Suppressor macrophage treated with lipopolysaccharide for 1 hour (primary cell): ENCODE measurements around the gene KPNA5.
"Not testable (repeated sequence)": the region's sequence is repeated elsewhere in the genome, so short reads cannot be mapped to it uniquely, and the experiment has no call there.

ENCODE experiments used
- DNase-seq, 3 donors: peaks; one replicate each; pipeline ENCODE4 v3.0.0-alpha.2; 2020 to 2022

KPNA5 gene

DNA sequence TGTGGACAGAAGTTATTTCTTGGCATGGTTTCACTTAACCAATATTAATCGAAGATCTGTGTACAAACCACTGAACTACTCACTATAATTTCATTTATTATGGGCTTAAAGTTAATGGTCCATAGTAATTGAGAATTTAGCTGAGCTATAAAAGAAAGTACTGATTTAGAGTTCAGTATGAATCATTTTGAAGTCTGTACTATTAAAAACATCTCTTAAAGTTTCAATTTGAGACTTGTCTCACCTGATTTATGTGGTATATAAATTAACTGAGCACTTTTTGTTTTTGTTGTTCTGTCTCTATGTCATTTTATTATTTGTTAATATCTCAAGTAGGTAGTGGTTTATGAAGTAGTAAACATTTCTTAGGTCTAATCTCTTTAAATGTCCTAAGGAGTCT is 24.9 kb downstream of the KPNA5 start:
- no peak for DNase-seq

- no peak for DNase-seq
Observed at GRCh38 chr6:116714296-116714695, 33.3 kb downstream of the KPNA5 start.

GRCh38 chr6:116714761-116715160 is 33.8 kb downstream of the KPNA5 start:
- DNase-seq, result no peak

- no peak for DNase-seq
Observed at GRCh38 chr6:116726947-116727346, 45.9 kb downstream of the KPNA5 start.

- no peak for DNase-seq
Observed at GRCh38 chr6:116730513-116730912, 49.5 kb downstream of the KPNA5 start.

DNA sequence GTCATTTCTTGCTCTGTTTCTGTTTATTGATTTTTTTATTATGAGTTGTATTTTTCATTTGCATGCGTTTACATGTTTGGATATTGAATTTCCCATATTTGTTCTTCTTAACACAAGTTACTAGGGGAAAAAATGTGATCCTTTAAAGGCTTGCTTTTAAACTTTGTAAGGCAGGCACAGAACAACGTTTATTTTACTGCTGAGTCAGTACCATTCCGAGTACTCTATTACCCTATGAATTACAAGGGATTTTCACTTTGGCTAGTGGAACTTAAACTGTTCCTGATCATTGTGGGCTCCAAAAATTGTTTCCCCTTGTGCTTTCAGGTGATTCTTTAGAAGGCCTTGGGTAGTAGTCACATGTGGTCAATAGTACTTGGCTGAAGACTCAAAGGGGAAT is 56.0 kb downstream of the KPNA5 start:
- DNase-seq, result no peak

DNA sequence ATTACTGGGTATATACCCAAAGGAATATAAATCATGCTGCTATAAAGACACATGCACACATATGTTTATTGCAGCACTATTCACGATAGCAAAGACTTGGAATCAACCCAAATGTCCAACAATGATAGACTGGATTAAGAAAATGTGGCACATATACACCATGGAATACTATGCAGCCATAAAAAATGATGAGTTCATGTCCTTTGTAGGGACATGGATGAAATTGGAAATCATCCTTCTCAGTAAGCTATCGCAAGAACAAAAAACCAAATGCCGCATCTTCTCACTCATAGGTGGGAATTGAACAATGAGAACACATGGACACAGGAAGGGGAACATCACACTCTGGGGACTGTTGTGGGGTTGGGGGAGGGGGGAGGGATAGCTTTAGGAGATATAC is 59.5 kb downstream of the KPNA5 start:
- DNase-seq, result not testable (repeated sequence)

- no peak for DNase-seq
Observed at GRCh38 chr6:116741571-116741970, 60.6 kb downstream of the KPNA5 start.

- no peak for DNase-seq
Observed at GRCh38 chr6:116745176-116745575, 64.2 kb downstream of the KPNA5 start.

- no peak for DNase-seq
Observed at GRCh38 chr6:116761779-116762178, 80.8 kb downstream of the KPNA5 start.

GRCh38 chr6:116762235-116762634 is 81.2 kb downstream of the KPNA5 start:
- DNase-seq, result no peak

GRCh38 chr6:116763048-116763447 is 82.0 kb downstream of the KPNA5 start:
- DNase-seq, result no peak

DNA sequence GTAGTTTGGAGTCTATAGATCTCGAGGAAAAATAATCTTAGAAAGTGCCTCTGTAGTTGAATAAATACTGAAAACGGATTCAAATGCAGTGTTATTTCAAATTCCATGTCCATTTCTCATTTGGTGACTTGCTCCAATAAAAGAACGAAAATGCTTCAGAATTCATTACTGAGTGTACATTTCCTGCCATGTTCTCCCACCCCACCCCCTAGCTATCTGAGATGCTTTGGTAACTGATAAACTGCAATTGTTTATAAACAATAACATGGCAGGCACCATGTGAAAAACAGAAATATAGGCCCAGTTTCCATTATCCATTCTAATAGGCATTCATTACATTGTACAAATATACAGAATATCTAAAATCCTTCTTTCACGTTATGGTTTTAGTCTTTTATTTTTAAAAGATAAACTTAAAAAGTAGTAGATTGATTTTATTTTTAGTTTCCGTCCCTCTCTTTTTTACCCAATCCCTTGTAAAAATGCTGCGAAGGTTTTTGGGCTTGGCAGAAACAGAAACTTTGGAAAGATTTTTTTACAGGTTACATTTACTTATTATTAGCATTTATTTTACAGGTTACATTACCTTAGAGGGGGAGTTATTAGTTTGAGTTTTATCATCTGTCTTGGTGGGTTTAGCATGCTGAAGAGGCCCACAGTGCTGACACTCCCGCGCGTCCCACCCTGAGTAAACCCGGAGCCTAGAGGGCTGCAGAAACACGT is 83.1 kb downstream of the KPNA5 start:
- no peak for DNase-seq

DNA sequence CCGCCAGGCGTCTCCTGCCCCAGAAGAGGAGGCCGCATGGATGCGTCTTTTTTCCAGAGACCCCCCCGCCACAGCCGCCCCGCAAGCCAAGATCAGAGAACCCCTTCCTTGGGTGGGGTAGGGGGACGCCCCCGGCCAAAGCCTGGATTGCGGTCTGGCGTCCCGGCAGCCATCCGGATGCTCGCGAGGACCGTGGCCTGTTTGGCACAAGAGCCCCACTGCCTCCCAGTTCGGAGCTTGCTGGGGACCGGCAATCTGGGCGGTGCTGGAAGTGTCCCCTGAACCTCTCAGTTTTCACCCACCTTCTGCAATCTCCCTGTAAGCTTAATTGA is 83.6 kb downstream of the KPNA5 start:
- DNase-seq, result peak in 1 of 3 donors; percentile 2

DNA sequence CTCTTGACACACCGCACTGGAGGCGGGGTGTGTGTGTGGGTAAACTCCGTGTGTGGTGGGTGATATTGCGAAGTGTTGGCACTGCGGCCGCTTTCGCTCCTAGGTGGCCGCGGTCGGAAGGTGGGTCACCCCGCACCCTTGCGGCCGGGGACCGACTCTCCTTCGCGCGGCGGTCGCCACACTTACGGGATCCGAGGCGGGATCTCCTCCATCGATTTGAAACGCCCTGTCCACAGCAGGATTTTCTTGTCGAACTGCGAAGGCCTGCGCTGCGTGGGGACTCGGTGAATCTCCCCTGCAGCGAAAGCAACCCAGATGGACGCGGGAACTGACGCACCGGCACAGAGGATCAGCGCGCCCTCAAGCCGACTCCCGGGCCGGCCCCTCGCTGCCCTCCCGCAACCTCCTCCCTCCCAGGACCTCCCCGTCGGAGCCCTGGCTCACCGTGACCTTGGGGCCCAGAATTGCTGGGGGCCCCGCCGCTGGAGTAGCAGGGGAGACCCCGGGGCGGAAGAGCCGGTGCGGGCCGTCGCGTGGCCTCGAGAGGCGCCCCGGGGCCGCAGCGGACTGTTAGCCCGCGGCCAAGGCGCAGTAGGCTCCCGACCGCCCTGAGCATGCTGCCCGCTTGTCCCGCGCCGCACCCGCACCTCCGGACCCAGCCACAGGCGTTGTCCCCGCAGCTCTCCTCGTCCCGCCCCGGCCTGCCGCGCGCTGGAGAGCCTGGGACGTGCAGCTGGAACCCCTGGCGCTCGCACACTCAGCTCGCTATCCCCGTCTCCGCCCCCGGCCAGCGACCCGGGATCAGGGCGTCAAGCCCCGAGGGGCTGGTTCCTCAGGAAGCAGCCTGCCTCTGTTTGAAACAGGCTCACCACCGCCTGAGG is 84.2 kb downstream of the KPNA5 start, which contains the start of gene FAM162B:
Gene FAM162B, minus strand, starts transcription at position 759 of the 881 bp plus-strand sequence. Its CDS starts 143 bp downstream, at position 616.
- peak in 2 of 3 donors; percentile 2 to 24 for DNase-seq

- no peak for DNase-seq
Observed at GRCh38 chr6:116766506-116767176, 85.6 kb downstream of the KPNA5 start.

DNA sequence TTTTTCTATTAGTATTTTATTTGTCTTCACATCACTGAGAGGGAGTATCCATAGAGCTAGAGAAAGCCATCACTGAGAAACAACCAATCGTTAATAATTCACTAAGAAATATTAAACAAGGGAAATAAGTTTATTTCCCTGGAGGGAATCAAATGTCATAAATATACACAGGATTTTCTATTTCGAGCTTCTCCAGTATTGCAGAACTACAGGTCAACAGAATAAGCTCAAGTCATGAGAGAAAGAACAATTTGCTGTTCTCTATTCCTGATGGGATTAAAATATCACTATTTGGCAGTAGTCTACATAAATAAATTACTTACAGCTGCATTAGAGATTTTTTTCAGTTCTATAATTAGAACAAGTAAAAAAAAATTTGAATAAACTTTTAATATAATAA is 86.7 kb downstream of the KPNA5 start:
- DNase-seq, result no peak

DNA sequence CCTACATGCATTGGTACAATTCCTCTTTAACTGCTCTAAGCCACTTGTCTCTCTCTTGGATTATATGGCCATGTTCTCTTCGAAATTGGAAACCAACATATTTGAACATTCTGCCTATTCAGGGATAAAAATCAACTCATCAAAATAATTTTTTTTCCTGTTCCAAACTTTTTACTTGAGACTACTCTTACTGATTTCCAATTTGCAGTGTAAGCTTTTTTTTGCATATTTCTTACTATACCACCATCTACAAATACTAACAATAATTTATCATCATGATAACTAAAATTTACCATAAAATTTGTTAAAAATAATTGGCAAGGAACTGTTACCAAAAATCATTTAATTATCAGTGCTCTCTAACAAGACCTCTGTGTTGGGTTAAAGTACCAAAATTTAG is 91.4 kb downstream of the KPNA5 start:
- no peak for DNase-seq

GRCh38 chr6:116773886-116774285 is 92.9 kb downstream of the KPNA5 start:
- DNase-seq, result peak in 1 of 3 donors; percentile 2

DNA sequence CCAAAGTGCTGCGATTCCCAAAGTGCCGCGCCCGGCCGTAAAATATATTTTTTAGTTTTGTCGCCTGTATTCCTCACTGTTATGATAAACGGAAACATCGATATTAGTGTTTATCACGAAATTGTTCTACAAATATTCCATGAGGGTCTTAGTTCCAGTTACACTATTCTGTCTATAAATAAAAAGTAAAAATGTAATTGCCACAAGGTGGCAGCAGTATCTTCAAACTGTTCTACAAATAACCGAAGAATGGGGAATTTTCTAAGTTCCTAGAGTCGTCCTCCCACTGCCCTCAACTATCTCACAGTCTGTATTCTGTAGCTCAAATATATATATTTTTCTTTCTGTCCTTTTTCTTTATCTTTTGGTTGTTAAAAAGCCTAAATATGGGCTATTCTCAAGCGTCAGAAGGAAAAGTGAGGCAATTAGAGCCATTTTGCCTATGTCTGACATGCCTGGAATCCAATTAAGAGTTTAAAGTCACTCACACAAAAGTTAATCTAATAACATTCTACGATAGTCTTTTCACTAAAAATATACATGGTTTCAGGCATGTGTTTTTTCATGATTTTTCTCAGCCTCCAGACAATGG is 98.7 kb downstream of the KPNA5 start:
- peak; percentile 53 to 74 (median 72) for DNase-seq

- no peak for DNase-seq
Observed at GRCh38 chr6:116783852-116784251, 102.8 kb downstream of the KPNA5 start.
